Endothelial cell of umbilical vein (primary cell): ENCODE data around the gene RANBP17.

Experiments used
- FOS ChIP-seq: IDR thresholded peaks from 2 replicates; pipeline ENCODE4 v1.6.1; 2011; ENCODE audit warnings: mild to moderate bottlenecking, low read length, moderate library complexity, borderline replicate concordance; ENCODE audit not compliant: insufficient read depth
- JUN ChIP-seq: IDR thresholded peaks from 2 replicates; pipeline ENCODE4 v1.6.1; 2011; ENCODE audit warnings: borderline replicate concordance, low read depth; ENCODE audit not compliant: insufficient read length, insufficient read depth
- POLR2A ChIP-seq: IDR thresholded peaks from 2 replicates; pipeline ENCODE4 v1.6.1; 2012; ENCODE audit warnings: low read depth, mild to moderate bottlenecking, control low read depth, low read length
- POLR2AphosphoS5 ChIP-seq: IDR thresholded peaks from 2 replicates; pipeline ENCODE4 v1.6.1; 2012; ENCODE audit warnings: low read depth, mild to moderate bottlenecking, control low read depth, low read length, moderate library complexity; ENCODE audit not compliant: insufficient read depth
- TF ChIP-seq, protein P1 (sequence below), 2 donors: IDR thresholded peaks; 1 replicate in 1 of 2; 2 replicates in 1 of 2; pipeline ENCODE4 v1.5.1; 2011; ENCODE audit warnings: low read length in 2 of 2, mild to moderate bottlenecking in 2 of 2, moderate library complexity in 2 of 2, control low read depth in 1 of 2, inconsistent platforms in 1 of 2, low read depth in 1 of 2; ENCODE audit not compliant: insufficient read depth in 1 of 2; ENCODE audit errors: extremely low read depth in 1 of 2

DNA sequence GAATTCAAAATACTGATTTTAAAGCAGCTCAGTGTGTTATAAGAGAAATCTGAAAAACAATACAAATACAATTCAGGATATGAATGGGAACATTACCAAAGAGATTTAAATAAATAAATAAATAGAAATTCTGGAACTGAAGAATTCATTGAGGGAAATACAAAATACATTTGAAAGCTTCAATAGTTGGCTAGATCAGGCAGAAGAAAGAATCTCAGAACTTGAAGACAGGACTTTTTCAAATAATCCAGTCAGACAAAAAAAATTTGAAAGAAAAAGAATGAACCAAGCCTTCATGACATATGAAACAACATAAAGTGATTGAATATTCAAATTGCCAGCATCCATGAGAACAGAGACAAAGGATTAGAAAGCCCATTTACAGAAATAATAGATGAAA lies 387.6 kb downstream of the RANBP17 start:
- no peak for TF ChIP-seq JUN
- no peak for TF ChIP-seq POLR2A
- TF ChIP-seq, protein P1, sequence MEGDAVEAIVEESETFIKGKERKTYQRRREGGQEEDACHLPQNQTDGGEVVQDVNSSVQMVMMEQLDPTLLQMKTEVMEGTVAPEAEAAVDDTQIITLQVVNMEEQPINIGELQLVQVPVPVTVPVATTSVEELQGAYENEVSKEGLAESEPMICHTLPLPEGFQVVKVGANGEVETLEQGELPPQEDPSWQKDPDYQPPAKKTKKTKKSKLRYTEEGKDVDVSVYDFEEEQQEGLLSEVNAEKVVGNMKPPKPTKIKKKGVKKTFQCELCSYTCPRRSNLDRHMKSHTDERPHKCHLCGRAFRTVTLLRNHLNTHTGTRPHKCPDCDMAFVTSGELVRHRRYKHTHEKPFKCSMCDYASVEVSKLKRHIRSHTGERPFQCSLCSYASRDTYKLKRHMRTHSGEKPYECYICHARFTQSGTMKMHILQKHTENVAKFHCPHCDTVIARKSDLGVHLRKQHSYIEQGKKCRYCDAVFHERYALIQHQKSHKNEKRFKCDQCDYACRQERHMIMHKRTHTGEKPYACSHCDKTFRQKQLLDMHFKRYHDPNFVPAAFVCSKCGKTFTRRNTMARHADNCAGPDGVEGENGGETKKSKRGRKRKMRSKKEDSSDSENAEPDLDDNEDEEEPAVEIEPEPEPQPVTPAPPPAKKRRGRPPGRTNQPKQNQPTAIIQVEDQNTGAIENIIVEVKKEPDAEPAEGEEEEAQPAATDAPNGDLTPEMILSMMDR (IDR thresholded peaks at IDR 0.05; ENCODE audit: extremely low read depth in 1 of 2, insufficient read depth in 1 of 2, low read depth in 1 of 2, low read length in 2 of 2) = no peak
- no peak for TF ChIP-seq POLR2AphosphoS5
- no peak for TF ChIP-seq FOS
